ENCODE data around the gene PRR5. TPM values are rescaled to one million over a fixed set of nuclear protein-coding genes. Genes with fewer than 3 reads are reported as not detected.
A peak's percentile ranks its signal among the peaks of the same experiment; 100 is the strongest.

PRR5 gene
- total and polyA plus RNA-seq, 2 experiments from 2014 or later: 15.3 to 31.4 TPM

GRCh38 chr22:44666207-44666585, 35.8 kb upstream of the PRR5 start (continued):
- TF ChIP-seq, protein P1, sequence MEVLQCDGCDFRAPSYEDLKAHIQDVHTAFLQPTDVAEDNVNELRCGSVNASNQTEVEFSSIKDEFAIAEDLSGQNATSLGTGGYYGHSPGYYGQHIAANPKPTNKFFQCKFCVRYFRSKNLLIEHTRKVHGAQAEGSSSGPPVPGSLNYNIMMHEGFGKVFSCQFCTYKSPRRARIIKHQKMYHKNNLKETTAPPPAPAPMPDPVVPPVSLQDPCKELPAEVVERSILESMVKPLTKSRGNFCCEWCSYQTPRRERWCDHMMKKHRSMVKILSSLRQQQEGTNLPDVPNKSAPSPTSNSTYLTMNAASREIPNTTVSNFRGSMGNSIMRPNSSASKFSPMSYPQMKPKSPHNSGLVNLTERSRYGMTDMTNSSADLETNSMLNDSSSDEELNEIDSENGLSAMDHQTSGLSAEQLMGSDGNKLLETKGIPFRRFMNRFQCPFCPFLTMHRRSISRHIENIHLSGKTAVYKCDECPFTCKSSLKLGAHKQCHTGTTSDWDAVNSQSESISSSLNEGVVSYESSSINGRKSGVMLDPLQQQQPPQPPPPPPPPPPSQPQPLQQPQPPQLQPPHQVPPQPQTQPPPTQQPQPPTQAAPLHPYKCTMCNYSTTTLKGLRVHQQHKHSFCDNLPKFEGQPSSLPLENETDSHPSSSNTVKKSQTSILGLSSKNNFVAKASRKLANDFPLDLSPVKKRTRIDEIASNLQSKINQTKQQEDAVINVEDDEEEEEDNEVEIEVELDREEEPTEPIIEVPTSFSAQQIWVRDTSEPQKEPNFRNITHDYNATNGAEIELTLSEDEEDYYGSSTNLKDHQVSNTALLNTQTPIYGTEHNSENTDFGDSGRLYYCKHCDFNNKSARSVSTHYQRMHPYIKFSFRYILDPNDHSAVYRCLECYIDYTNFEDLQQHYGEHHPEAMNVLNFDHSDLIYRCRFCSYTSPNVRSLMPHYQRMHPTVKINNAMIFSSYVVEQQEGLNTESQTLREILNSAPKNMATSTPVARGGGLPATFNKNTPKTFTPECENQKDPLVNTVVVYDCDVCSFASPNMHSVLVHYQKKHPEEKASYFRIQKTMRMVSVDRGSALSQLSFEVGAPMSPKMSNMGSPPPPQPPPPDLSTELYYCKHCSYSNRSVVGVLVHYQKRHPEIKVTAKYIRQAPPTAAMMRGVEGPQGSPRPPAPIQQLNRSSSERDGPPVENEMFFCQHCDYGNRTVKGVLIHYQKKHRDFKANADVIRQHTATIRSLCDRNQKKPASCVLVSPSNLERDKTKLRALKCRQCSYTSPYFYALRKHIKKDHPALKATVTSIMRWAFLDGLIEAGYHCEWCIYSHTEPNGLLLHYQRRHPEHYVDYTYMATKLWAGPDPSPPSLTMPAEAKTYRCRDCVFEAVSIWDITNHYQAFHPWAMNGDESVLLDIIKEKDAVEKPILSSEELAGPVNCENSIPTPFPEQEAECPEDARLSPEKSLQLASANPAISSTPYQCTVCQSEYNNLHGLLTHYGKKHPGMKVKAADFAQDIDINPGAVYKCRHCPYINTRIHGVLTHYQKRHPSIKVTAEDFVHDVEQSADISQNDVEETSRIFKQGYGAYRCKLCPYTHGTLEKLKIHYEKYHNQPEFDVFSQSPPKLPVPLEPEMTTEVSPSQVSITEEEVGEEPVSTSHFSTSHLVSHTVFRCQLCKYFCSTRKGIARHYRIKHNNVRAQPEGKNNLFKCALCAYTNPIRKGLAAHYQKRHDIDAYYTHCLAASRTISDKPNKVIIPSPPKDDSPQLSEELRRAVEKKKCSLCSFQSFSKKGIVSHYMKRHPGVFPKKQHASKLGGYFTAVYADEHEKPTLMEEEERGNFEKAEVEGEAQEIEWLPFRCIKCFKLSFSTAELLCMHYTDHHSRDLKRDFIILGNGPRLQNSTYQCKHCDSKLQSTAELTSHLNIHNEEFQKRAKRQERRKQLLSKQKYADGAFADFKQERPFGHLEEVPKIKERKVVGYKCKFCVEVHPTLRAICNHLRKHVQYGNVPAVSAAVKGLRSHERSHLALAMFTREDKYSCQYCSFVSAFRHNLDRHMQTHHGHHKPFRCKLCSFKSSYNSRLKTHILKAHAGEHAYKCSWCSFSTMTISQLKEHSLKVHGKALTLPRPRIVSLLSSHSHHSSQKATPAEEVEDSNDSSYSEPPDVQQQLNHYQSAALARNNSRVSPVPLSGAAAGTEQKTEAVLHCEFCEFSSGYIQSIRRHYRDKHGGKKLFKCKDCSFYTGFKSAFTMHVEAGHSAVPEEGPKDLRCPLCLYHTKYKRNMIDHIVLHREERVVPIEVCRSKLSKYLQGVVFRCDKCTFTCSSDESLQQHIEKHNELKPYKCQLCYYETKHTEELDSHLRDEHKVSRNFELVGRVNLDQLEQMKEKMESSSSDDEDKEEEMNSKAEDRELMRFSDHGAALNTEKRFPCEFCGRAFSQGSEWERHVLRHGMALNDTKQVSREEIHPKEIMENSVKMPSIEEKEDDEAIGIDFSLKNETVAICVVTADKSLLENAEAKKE (CRISPR knock-in tag; IDR thresholded peaks at IDR 0.05): no peak
- no peak for TF ChIP-seq POLR2AphosphoS5 (IDR thresholded peaks at IDR 0.05; ENCODE audit: low read depth)

GRCh38 chr22:44667276-44667675, 34.7 kb upstream of the PRR5 start:
- H3K4me1 Mint-ChIP-seq: peaks cover 5% of the 10 kb centered on the region; the same call in 1 of the 3 replicates
- no peak for TF ChIP-seq JUNB (IDR thresholded peaks at IDR 0.05; ENCODE audit: unreplicated experiment)
- TF ChIP-seq STAT1 (IDR thresholded peaks at IDR 0.05; ENCODE audit: unreplicated experiment): no peak
- no peak for TF ChIP-seq POLR2AphosphoS5 (IDR thresholded peaks at IDR 0.05; ENCODE audit: low read depth)
- TF ChIP-seq NANOG (IDR thresholded peaks at IDR 0.05; ENCODE audit: borderline replicate concordance): no peak
- TF ChIP-seq ZNF331 (CRISPR knock-in tag; IDR thresholded peaks at IDR 0.05; ENCODE audit: low read depth): no peak
- TF ChIP-seq, protein P1 (CRISPR knock-in tag; IDR thresholded peaks at IDR 0.05): no peak
- TF ChIP-seq EZH2 (IDR thresholded peaks at IDR 0.05; ENCODE audit: low read depth, unreplicated experiment): no peak

More at GRCh38 chr22:44667276-44667675, 34.7 kb upstream of the PRR5 start:
- DNase-seq (ENCODE audit: low spot score) (no peak), ATAC-seq (no peak)
- Histone ChIP-seq H3K4me1 (ENCODE audit: insufficient read depth) (peaks cover 6% of the 10 kb centered on the region; the same call in 1 of the 2 replicates), H4K20me1 (replicated peaks; ENCODE audit: insufficient read depth) (no peaks in the 10 kb centered on the region), H3K27me3 (ENCODE audit: insufficient read depth) (peaks cover 19% of the 10 kb centered on the region; the same call in 1 of the 2 replicates), H3K27ac (ENCODE audit: low read depth) (no peak overlapping the region), H3F3A (replicated peaks; ENCODE audit: low read depth) (peaks cover 13% of the 10 kb centered on the region), H3K79me2 (replicated peaks; ENCODE audit: insufficient read depth) (no peaks in the 10 kb centered on the region), H3K4me3 (no peak overlapping the region), H2AFZ (no peak overlapping the region; the same call in 1 of the 2 replicates), H3K9me2 (ENCODE audit: insufficient read depth) (no peaks in the 10 kb centered on the region), H3K4me2 (peak overlapping the region; percentile 88; the same call in 1 of the 2 replicates), H3K36me3 (ENCODE audit: insufficient read depth) (no peaks in the 10 kb centered on the region)
- H3K27me3 Mint-ChIP-seq (ENCODE audit: insufficient read depth, low read depth, poor library complexity): peaks cover 19% of the 10 kb centered on the region
- H3K9me3 Mint-ChIP-seq: peaks cover 4% of the 10 kb centered on the region; the same call in 1 of the 3 replicates
- no peaks in the 10 kb centered on the region for H3K36me3 Mint-ChIP-seq (ENCODE audit: low read depth)
- peak overlapping the region; percentile 66 for H3K4me3 Mint-ChIP-seq
- no peak overlapping the region for H3K27ac Mint-ChIP-seq

All from GM23338 (cell line).